SU-DHL-6 (cell line): ENCODE results near the gene KMT2A.

Source experiments
- H2AFZ ChIP-seq: fragments of 200-600 bp; sonication (generic); 2 replicates; pipeline ENCODE4 v1.6.1; 2014; ENCODE audit warnings: low read depth, mild to moderate bottlenecking, moderate library complexity, mixed read lengths, antibody characterized with exemption, low read length; ENCODE audit not compliant: severe bottlenecking
- H3F3A ChIP-seq: fragments of 200-600 bp; shearing (Covaris generic); 2 replicates; pipeline ENCODE4 v1.6.0; 2016; ENCODE audit warnings: antibody characterized with exemption, mild to moderate bottlenecking; ENCODE audit not compliant: insufficient read depth
- H3K27ac ChIP-seq: fragments of 200-600 bp; sonication (generic); 2 replicates; pipeline ENCODE4 v1.5.1; 2016; ENCODE audit warnings: low read depth, mild to moderate bottlenecking, low read length, moderate library complexity, mixed read lengths
- H3K27me3 ChIP-seq: fragments of 200-600 bp; sonication (generic), shearing (Covaris generic); 2 replicates; pipeline ENCODE4 v1.6.0; 2014; ENCODE audit warnings: mild to moderate bottlenecking, low read length
- H3K36me3 ChIP-seq: fragments of 200-600 bp; sonication (generic); 2 replicates; pipeline ENCODE4 v1.6.1; 2014; ENCODE audit warnings: mild to moderate bottlenecking, low read length, mixed read lengths
- H3K4me2 ChIP-seq: fragments of 300-600, 200-600 bp; shearing (Covaris generic), sonication (generic); 2 replicates; pipeline ENCODE4 v1.6.0; 2014; ENCODE audit warnings: low read length, low read depth, mild to moderate bottlenecking; ENCODE audit not compliant: poor library complexity, severe bottlenecking
- H3K4me3 ChIP-seq: fragments of 200-600 bp; sonication (generic); 2 replicates; pipeline ENCODE4 v1.5.1; 2014; ENCODE audit warnings: antibody characterized with exemption, low read length, mild to moderate bottlenecking, mixed read lengths; ENCODE audit not compliant: insufficient read depth, poor library complexity, severe bottlenecking
- H3K79me2 ChIP-seq: fragments of 200-600 bp; sonication (generic); 2 replicates; pipeline ENCODE4 v1.6.1; 2014; ENCODE audit warnings: mild to moderate bottlenecking, low read length, moderate library complexity; ENCODE audit not compliant: insufficient read depth
- H3K9ac ChIP-seq: fragments of 200-600 bp; sonication (generic); 2 replicates; pipeline ENCODE4 v1.7.0; 2014; ENCODE audit warnings: mild to moderate bottlenecking, low read length
- H3K9me2 ChIP-seq: fragments of 200-600 bp; sonication (generic); replicated peaks from 2 replicates; pipeline ENCODE4 v1.6.1; 2014; ENCODE audit warnings: low read length; ENCODE audit not compliant: insufficient read depth
- H3K9me3 ChIP-seq: fragments of 200-600 bp; sonication (generic); 2 replicates; pipeline ENCODE4 v1.6.1; 2014; ENCODE audit warnings: low read length, mixed read lengths; ENCODE audit not compliant: insufficient read depth
- H4K20me1 ChIP-seq: fragments of 200-600 bp; sonication (generic); 2 replicates; pipeline ENCODE4 v1.6.1; 2014; ENCODE audit warnings: low read depth, mild to moderate bottlenecking, antibody characterized with exemption, low read length, moderate library complexity, mixed read lengths
- CTCF ChIP-seq: fragments of 200-600 bp; sonication (generic); IDR thresholded peaks from one replicate; pipeline ENCODE4 v1.5.1; 2017; ENCODE audit warnings: antibody characterized with exemption, mild to moderate bottlenecking, low read length, moderate library complexity; ENCODE audit not compliant: insufficient read depth, poor library complexity, severe bottlenecking
- EZH2phosphoT487 ChIP-seq: fragments of 200-600 bp; sonication (generic), shearing (Covaris generic); conservative IDR thresholded peaks from 2 replicates; pipeline ENCODE4 v1.6.1; 2018; ENCODE audit warnings: mild to moderate bottlenecking, antibody characterized with exemption, low read length, moderate library complexity, mixed read lengths

KMT2A gene

DNA sequence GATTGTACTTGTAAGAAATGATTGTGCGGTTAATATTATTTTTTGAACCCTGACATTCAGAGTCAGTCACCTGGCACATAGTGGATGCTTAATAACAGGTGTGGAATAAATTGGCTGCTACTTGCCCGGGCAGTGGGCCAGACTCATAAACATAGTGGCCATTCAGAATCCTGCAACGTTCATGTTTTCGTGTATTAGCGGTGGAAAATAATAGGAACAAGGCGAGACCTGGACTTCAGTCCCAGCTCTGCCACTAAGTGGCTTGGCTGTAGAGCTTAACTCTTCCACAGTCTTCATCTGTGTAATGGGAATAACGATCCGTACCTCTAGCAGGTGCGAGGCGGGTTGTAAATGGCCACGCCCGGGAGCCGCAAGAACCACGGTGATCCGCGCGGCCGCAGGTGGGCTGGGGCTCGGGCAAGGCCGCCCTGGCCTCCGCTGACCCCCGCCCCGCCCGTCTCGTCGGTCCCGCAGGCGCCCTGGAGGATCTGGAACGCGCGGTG, 93.9 kb downstream of the KMT2A start:
- Histone ChIP-seq H3K27ac (no peak overlapping the region), H3K79me2 (no peaks in the 10 kb centered on the region), H3K4me2 (peak overlapping the region; percentile 62), H3K4me3 (peak overlapping the region; percentile 86), H4K20me1 (no peaks in the 10 kb centered on the region), H3F3A (peaks cover 10% of the 10 kb centered on the region; the same call in 1 of the 2 replicates), H3K9me3 (no peaks in the 10 kb centered on the region), H3K9me2 (no peaks in the 10 kb centered on the region), H3K27me3 (no peaks in the 10 kb centered on the region), H2AFZ (peak overlapping the region; percentile 84), H3K36me3 (no peaks in the 10 kb centered on the region), H3K9ac (peak overlapping the region; percentile 62)
- no peak for TF ChIP-seq CTCF
- TF ChIP-seq EZH2phosphoT487, result no peak

- Histone ChIP-seq H3K4me2 (peak within 1 kb of the TSS; percentile 62), H3K9me3 (no peaks in the 10 kb centered on the region), H3K4me3 (peak within 1 kb of the TSS; percentile 86), H2AFZ (peak within 1 kb of the TSS; percentile 84), H3K79me2 (no peaks in the 10 kb centered on the region), H3K27me3 (no peaks in the 10 kb centered on the region), H3K36me3 (no peaks in the 10 kb centered on the region), H3F3A (peaks cover 9% of the 10 kb centered on the region; the same call in 1 of the 2 replicates), H3K9ac (peak within 1 kb of the TSS; percentile 62), H4K20me1 (no peaks in the 10 kb centered on the region), H3K9me2 (no peaks in the 10 kb centered on the region), H3K27ac (no peak within 1 kb of the TSS)
- TF ChIP-seq CTCF, result no peak
- no peak for TF ChIP-seq EZH2phosphoT487
Observed at GRCh38 chr11:118530683-118531596, 94.6 kb downstream of the KMT2A start, which contains the start of gene TMEM25. TSS of gene TMEM25 (plus strand) at chr11:118531192. CDS start at chr11:118531802, 610 bp downstream.

DNA sequence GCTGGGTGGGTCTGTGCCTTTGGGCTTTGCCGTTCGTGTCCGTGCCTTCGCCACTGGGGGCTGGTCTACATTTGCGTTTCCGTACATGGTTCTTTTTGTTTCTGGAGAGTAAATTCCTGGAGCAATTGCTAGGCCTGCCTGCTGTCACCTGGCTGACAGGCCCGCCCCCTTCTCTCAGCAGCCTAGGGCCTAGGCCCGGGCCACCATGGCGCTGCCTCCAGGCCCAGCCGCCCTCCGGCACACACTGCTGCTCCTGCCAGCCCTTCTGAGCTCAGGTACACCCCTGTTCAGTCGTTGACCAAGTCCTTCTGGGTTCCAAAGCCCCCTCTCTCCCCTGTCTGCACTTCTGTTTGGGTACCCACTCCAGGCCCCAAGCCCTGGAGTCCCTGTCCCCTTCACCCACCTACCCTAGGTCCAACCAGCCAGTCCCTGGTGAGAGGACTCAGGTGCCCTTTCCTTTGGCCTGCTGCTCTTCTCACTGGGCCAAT, 95.3 kb downstream of the KMT2A start:
- Histone ChIP-seq H4K20me1 (no peaks in the 10 kb centered on the region), H3K27me3 (no peaks in the 10 kb centered on the region), H3F3A (0 out of 2 replicates have a peak, but pooled peaks cover 3% of the 10 kb centered on the region), H3K9me2 (no peaks in the 10 kb centered on the region), H3K36me3 (no peaks in the 10 kb centered on the region), H3K9ac (peak overlapping the region; percentile 62), H2AFZ (peak overlapping the region; percentile 84), H3K4me2 (peak overlapping the region; percentile 62), H3K79me2 (no peaks in the 10 kb centered on the region), H3K9me3 (no peaks in the 10 kb centered on the region), H3K27ac (no peak overlapping the region), H3K4me3 (peak overlapping the region; percentile 86)
- TF ChIP-seq CTCF (no peak), EZH2phosphoT487 (no peak)
